GM18526 (cell line): Measurements from ENCODE around the gene TM9SF2.

Experiments used
- POLR2A ChIP-seq: IDR thresholded peaks from 3 replicates; pipeline ENCODE4 v1.6.1; 2011; ENCODE audit not compliant: insufficient read length; ENCODE audit errors: extremely low read depth

Gene TM9SF2

GRCh38 chr13:99501184-99501847 lies at the start of gene TM9SF2:
TM9SF2 (plus strand) TSS chr13:99501472; CDS start chr13:99501607, 135 bp downstream.
- peak; percentile 74 for TF ChIP-seq POLR2A

- TF ChIP-seq POLR2A = no peak
These were observed 46.6 kb upstream of the TM9SF2 start for GRCh38 chr13:99454518-99455183.

GRCh38 chr13:99459099-99459850 lies 42.0 kb upstream of the TM9SF2 start:
- no peak for TF ChIP-seq POLR2A

GRCh38 chr13:99463646-99464397 lies 37.5 kb upstream of the TM9SF2 start:
- no peak for TF ChIP-seq POLR2A

- TF ChIP-seq POLR2A = no peak
These were observed 36.8 kb upstream of the TM9SF2 start for GRCh38 chr13:99464441-99464949.

GRCh38 chr13:99465454-99465853 lies 35.8 kb upstream of the TM9SF2 start:
- TF ChIP-seq POLR2A = no peak

- no peak for TF ChIP-seq POLR2A
These were observed 33.5 kb upstream of the TM9SF2 start for GRCh38 chr13:99467764-99468163.

GRCh38 chr13:99469041-99469440 lies 32.2 kb upstream of the TM9SF2 start:
- no peak for TF ChIP-seq POLR2A

GRCh38 chr13:99470027-99470426 lies 31.2 kb upstream of the TM9SF2 start:
- TF ChIP-seq POLR2A = no peak

GRCh38 chr13:99471221-99472121 lies 29.8 kb upstream of the TM9SF2 start:
- no peak for TF ChIP-seq POLR2A

- no peak for TF ChIP-seq POLR2A
These were observed 29.2 kb upstream of the TM9SF2 start for GRCh38 chr13:99472122-99472440.

- TF ChIP-seq POLR2A = no peak
These were observed 27.8 kb upstream of the TM9SF2 start for GRCh38 chr13:99473515-99473914.

- TF ChIP-seq POLR2A = no peak
These were observed 24.6 kb upstream of the TM9SF2 start for GRCh38 chr13:99476648-99477047.

- no peak for TF ChIP-seq POLR2A
These were observed 23.8 kb upstream of the TM9SF2 start for GRCh38 chr13:99477493-99477892.
